ENCODE measurements around the gene ANKRD26.

ANKRD26 gene

DNA sequence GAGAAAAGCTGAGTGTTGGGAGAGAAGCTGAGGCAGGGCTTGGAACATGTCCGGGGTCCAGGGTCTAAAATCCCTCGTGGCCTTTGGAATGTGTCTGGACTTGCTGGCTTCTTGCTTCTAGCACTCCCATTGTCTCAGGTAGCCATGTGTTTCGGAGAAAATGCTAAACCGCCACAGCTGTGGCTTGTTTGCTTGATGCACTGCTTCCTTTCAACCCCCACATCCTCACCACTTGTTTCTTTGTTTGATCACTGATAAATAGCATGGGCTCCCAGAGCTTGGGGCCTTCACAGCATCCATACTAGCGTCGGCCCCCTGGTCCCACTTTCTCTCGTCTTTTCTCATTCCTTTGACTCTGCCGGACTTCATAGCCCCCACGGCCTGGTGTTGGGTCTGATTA is 102.7 kb downstream of the ANKRD26 start:
- Histone ChIP-seq H3K27ac (ENCODE audit: low read length) (no peak overlapping the region), H3K4me1 (ENCODE audit: control insufficient read depth, low read depth, low read length) (no peaks in the 10 kb centered on the region), H3K4me3 (ENCODE audit: low read length) (no peak overlapping the region), H3K9me3 (ENCODE audit: control insufficient read depth, low read depth, low read length) (peaks cover 9% of the 10 kb centered on the region), H3K9ac (ENCODE audit: low read length) (no peak overlapping the region), H3K27me3 (ENCODE audit: control insufficient read depth, insufficient read depth, low read length) (no peaks in the 10 kb centered on the region), H3K36me3 (ENCODE audit: control insufficient read depth, low read depth, low read length) (no peaks in the 10 kb centered on the region)

DNA sequence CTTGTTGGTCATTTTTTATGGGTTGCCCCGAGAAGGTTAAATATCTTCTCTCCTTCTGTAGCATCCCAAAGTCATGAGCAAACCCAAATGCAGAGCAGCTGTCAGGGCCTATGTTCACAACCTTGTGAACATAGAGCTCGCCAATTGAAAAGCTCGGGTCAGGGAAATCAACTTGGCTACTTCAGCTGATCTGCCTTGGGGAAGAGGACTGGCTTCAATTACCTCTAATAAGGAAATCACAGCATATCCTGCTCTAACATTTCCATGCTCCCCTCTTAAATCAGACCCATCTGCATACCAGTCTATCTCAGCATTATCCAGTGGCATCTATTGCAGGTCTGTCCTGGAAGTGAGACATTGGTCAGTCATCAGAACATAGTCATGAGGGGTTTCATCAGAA is 105.6 kb downstream of the ANKRD26 start:
- Histone ChIP-seq H3K27ac (ENCODE audit: low read length) (no peak overlapping the region), H3K4me3 (ENCODE audit: low read length) (no peak overlapping the region), H3K9me3 (ENCODE audit: control insufficient read depth, low read depth, low read length) (peaks cover 13% of the 10 kb centered on the region), H3K36me3 (ENCODE audit: control insufficient read depth, low read depth, low read length) (no peaks in the 10 kb centered on the region), H3K27me3 (ENCODE audit: control insufficient read depth, insufficient read depth, low read length) (no peaks in the 10 kb centered on the region), H3K9ac (ENCODE audit: low read length) (no peak overlapping the region), H3K4me1 (ENCODE audit: control insufficient read depth, low read depth, low read length) (no peaks in the 10 kb centered on the region)

DNA sequence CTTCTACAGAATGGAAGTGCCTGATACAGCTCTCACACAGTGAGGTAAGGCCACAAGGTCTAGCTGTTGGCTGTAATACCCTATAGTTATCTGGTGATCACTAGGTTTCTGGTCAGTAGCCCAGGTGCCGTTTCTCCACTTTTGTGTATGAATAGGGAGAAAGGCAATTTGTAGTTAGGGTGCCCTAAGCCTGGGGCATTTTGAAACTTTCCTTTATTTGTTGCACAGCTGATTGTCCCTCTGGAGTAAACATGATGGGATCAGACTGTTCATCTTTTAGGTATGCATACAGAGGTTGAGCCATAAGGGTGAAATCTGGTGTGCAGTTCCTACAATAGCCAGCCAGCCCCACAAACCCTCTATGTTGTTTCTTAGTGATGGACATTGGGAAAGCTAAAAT is 112.4 kb downstream of the ANKRD26 start:
- H3K36me3 ChIP-seq (ENCODE audit: control insufficient read depth, low read depth, low read length), result no peaks in the 10 kb centered on the region
- no peaks in the 10 kb centered on the region for H3K27me3 ChIP-seq (ENCODE audit: control insufficient read depth, insufficient read depth, low read length)
- no peak overlapping the region for H3K27ac ChIP-seq (ENCODE audit: low read length)
- peaks cover 4% of the 10 kb centered on the region for H3K9me3 ChIP-seq (ENCODE audit: control insufficient read depth, low read depth, low read length)
- H3K4me1 ChIP-seq (ENCODE audit: control insufficient read depth, low read depth, low read length), result no peaks in the 10 kb centered on the region
- no peak overlapping the region for H3K4me3 ChIP-seq (ENCODE audit: low read length)
- H3K9ac ChIP-seq (ENCODE audit: low read length), result no peak overlapping the region

DNA sequence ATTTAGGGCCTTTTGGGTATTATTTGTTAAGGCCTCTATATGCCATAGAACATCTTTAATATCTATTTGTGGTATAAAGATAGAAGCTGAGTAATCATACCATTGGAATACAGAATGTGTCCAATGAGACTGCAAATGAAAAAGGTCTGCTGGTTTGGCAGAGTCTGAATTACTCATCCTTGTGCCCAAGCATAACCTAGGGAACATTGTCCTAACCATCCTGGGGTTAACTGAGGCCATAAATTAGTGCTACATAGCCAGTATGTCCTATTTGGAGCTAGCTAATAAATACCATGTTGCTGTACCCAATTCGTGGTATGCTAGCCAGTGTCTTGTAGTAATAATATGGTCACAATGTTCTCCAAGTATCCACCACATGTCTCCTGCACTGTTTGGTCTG is 117.1 kb downstream of the ANKRD26 start:
- Histone ChIP-seq H3K27me3 (ENCODE audit: control insufficient read depth, insufficient read depth, low read length) (no peaks in the 10 kb centered on the region), H3K4me1 (ENCODE audit: control insufficient read depth, low read depth, low read length) (no peaks in the 10 kb centered on the region), H3K36me3 (ENCODE audit: control insufficient read depth, low read depth, low read length) (no peaks in the 10 kb centered on the region), H3K4me3 (ENCODE audit: low read length) (no peak overlapping the region), H3K27ac (ENCODE audit: low read length) (no peak overlapping the region), H3K9ac (ENCODE audit: low read length) (no peak overlapping the region), H3K9me3 (ENCODE audit: control insufficient read depth, low read depth, low read length) (no peaks in the 10 kb centered on the region)

DNA sequence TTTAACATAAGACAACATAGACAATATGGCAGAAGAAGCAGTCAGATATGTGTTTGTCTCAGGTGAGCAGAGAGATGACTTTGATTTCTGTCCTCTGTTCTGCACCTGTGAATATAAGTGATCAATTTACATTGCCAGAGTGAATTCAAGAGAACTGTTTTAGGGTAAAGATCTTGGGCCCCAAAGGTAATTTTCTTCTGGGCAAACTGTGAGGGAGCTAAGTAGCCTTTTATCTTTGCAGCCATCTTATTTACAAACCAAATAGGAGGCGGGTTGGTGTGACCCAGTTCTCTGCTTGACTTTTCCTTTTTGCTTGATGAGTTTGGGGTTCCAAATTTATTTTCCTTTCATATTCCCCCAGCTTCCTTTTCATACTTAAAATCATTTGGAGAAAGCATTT is 118.2 kb downstream of the ANKRD26 start:
- no peaks in the 10 kb centered on the region for H3K4me1 ChIP-seq (ENCODE audit: control insufficient read depth, low read depth, low read length)
- no peaks in the 10 kb centered on the region for H3K27me3 ChIP-seq (ENCODE audit: control insufficient read depth, insufficient read depth, low read length)

DNA sequence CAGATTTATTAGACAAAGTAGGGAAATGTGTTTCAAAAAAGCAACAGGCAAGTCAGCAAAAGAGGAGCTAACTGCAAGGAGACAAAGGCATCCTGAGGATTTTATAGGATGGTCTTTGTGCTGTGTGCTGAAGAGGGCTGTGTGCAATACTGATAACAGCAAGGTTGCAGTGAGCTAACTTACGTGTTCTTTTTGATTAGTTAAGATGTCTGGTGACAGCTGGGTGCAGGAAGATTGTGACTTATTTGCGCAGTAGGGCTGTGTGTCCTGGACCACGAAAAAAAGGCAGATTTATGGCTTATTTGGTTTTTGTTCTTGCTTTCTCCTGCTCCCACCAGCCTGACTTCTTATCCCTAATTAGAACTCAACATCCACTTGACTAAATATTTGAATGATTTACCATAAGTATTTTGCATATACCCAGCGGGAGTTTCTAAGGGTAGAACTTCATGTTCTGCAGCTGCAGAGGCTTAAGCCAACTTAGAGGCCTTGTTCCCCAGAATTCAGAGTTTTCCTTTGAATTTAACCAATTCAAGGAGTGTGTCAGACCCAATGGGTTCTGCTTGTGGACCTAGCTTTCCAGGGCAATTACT is 119.0 kb downstream of the ANKRD26 start:
- Histone ChIP-seq H3K36me3 (ENCODE audit: control insufficient read depth, low read depth, low read length) (no peaks in the 10 kb centered on the region), H3K4me3 (ENCODE audit: low read length) (no peak overlapping the region), H3K27me3 (ENCODE audit: control insufficient read depth, insufficient read depth, low read length) (no peaks in the 10 kb centered on the region), H3K9ac (ENCODE audit: low read length) (no peak overlapping the region), H3K27ac (ENCODE audit: low read length) (no peak overlapping the region), H3K9me3 (ENCODE audit: control insufficient read depth, low read depth, low read length) (no peaks in the 10 kb centered on the region), H3K4me1 (ENCODE audit: control insufficient read depth, low read depth, low read length) (no peaks in the 10 kb centered on the region)

More for the DNA sequence above, 118.2 kb downstream of the ANKRD26 start:
- no peak overlapping the region for H3K9ac ChIP-seq (ENCODE audit: low read length)
- H3K4me3 ChIP-seq (ENCODE audit: low read length), result no peak overlapping the region
- H3K9me3 ChIP-seq (ENCODE audit: control insufficient read depth, low read depth, low read length), result no peaks in the 10 kb centered on the region
- no peaks in the 10 kb centered on the region for H3K36me3 ChIP-seq (ENCODE audit: control insufficient read depth, low read depth, low read length)
- no peak overlapping the region for H3K27ac ChIP-seq (ENCODE audit: low read length)

DNA sequence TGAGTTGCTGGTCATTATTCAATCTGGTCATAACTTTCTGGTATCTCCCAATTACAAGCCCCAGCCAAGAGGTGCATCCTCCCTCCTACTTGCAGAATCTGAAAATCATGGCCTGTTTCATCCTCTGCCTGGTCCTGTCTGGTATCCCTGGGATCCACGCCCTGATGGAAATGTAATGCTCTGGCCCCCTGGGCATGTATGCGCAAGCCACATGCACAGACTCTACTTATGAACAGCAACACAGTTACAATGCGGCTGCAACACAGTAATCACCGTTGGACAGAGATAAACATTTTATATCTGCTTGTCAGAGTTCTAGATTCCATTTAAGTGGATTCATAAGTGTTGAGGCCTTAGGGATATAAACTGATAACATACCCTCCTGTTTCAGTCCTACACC is 121.8 kb downstream of the ANKRD26 start:
- no peaks in the 10 kb centered on the region for H3K27me3 ChIP-seq (ENCODE audit: control insufficient read depth, insufficient read depth, low read length)
- H3K9ac ChIP-seq (ENCODE audit: low read length), result no peak overlapping the region
- no peak overlapping the region for H3K27ac ChIP-seq (ENCODE audit: low read length)
- H3K9me3 ChIP-seq (ENCODE audit: control insufficient read depth, low read depth, low read length), result no peaks in the 10 kb centered on the region
- H3K36me3 ChIP-seq (ENCODE audit: control insufficient read depth, low read depth, low read length), result no peaks in the 10 kb centered on the region
- H3K4me1 ChIP-seq (ENCODE audit: control insufficient read depth, low read depth, low read length), result no peaks in the 10 kb centered on the region
- no peak overlapping the region for H3K4me3 ChIP-seq (ENCODE audit: low read length)

DNA sequence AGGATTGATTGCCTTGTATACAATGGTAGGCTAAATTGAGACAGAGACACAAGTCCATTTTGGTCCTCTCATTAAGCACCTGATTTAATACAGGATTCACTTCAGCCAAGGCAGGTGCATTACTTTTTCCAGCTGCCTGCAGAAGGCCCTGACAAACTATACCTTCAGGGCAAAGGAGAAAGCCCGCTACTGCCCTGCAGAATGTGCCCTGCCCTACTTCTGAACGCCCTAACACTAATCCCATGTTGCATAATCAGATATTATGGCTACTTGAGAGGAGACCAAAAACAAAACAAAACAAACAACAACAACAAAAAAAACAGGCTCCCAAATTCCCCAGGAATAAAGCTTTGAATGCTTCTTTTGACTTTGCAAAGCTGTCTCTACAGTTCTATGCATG is 122.7 kb downstream of the ANKRD26 start:
- Histone ChIP-seq H3K4me1 (ENCODE audit: control insufficient read depth, low read depth, low read length) (no peaks in the 10 kb centered on the region), H3K27me3 (ENCODE audit: control insufficient read depth, insufficient read depth, low read length) (no peaks in the 10 kb centered on the region), H3K9me3 (ENCODE audit: control insufficient read depth, low read depth, low read length) (no peaks in the 10 kb centered on the region), H3K9ac (ENCODE audit: low read length) (no peak overlapping the region), H3K36me3 (ENCODE audit: control insufficient read depth, low read depth, low read length) (no peaks in the 10 kb centered on the region), H3K27ac (ENCODE audit: low read length) (no peak overlapping the region), H3K4me3 (ENCODE audit: low read length) (no peak overlapping the region)

DNA sequence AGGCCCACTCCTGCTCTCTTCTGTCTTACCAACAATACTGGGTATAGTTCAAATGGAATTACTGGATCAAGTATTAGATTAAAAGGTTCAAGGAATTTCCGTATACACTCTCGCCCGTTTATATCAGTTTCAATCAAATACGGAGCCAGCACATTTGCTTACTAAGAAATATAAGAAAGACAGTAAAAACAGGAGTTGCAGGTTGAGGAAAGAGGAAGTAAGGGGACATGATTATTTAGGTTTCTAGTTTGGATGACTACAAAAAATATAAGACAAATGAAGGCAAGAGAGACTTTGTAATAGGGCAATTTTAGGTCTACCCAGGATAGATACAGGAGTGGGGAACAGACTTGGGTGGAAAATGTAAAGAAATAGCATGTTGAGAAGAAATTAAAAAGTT is 129.6 kb downstream of the ANKRD26 start:
- H3K9me3 ChIP-seq (ENCODE audit: control insufficient read depth, low read depth, low read length), result no peaks in the 10 kb centered on the region

DNA sequence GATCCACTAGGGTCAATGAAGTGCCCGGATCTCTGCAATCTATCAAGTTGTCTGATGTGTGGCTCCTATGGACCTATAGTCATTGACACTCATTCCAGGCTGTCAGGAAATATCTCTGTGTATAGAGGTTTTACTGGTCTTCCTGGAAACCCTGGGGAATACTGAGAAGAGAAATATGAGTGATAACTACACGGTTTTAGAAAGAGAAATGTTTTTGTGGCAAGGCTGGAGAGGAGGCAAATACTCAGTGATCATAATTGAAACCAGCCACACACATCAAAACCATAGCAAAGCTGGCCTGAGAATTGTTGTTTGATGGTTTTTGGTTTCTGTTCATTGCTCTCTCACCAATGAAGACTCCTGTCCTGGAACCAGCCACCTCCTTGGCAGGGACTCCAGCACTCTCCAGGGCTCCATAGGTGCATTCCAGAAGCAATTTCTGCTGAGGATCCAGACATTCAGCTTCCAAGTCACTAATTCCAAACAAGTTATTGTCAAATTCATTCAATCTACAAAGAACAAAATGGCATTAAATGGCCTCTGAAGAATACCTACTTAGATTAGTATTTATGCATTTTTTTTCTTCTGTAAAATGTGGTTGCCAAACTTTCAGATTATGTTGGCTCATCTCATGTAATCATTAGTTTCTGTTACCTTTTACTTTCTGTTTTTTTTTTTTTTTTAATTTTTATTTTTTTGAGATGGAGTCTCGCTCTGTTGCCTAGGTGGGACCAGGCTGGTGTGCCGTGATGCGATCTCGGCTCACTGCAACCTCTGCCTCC is 131.0 kb downstream of the ANKRD26 start:
- H3K36me3 ChIP-seq (ENCODE audit: control insufficient read depth, low read depth, low read length), result no peaks in the 10 kb centered on the region
- H3K9me3 ChIP-seq (ENCODE audit: control insufficient read depth, low read depth, low read length), result no peaks in the 10 kb centered on the region
- no peaks in the 10 kb centered on the region for H3K4me1 ChIP-seq (ENCODE audit: control insufficient read depth, low read depth, low read length)
- H3K27me3 ChIP-seq (ENCODE audit: control insufficient read depth, insufficient read depth, low read length), result no peaks in the 10 kb centered on the region
- no peak overlapping the region for H3K27ac ChIP-seq (ENCODE audit: low read length)
- no peak overlapping the region for H3K9ac ChIP-seq (ENCODE audit: low read length)
- H3K4me3 ChIP-seq (ENCODE audit: low read length), result no peak overlapping the region

More for the DNA sequence above, 129.6 kb downstream of the ANKRD26 start:
- no peak overlapping the region for H3K4me3 ChIP-seq (ENCODE audit: low read length)
- no peaks in the 10 kb centered on the region for H3K4me1 ChIP-seq (ENCODE audit: control insufficient read depth, low read depth, low read length)
- H3K36me3 ChIP-seq (ENCODE audit: control insufficient read depth, low read depth, low read length), result no peaks in the 10 kb centered on the region
- H3K27me3 ChIP-seq (ENCODE audit: control insufficient read depth, insufficient read depth, low read length), result no peaks in the 10 kb centered on the region
- H3K9ac ChIP-seq (ENCODE audit: low read length), result no peak overlapping the region
- no peak overlapping the region for H3K27ac ChIP-seq (ENCODE audit: low read length)

DNA sequence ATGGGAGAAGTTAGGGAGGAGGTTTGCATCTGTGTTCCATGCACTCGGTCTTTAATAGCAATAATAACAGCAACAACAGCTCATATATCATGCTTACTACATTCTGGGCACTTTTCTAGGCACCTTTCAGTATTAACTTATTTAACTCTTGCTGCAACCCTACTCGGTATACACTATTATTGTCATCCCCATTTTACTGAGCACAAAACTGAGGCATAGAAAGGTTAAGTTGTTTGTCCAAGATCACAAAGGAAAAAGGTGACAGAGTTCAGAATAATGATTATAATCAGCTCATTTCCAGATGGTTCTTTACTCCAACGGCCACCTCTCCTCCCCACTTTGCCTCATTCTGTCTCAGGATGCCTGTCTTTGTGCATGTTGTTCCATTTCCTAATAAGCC is 137.5 kb downstream of the ANKRD26 start:
- Histone ChIP-seq H3K4me3 (ENCODE audit: low read length) (no peak overlapping the region), H3K9me3 (ENCODE audit: control insufficient read depth, low read depth, low read length) (no peaks in the 10 kb centered on the region), H3K4me1 (ENCODE audit: control insufficient read depth, low read depth, low read length) (no peaks in the 10 kb centered on the region), H3K27me3 (ENCODE audit: control insufficient read depth, insufficient read depth, low read length) (no peaks in the 10 kb centered on the region), H3K36me3 (ENCODE audit: control insufficient read depth, low read depth, low read length) (no peaks in the 10 kb centered on the region), H3K9ac (ENCODE audit: low read length) (no peak overlapping the region), H3K27ac (ENCODE audit: low read length) (no peak overlapping the region)

DNA sequence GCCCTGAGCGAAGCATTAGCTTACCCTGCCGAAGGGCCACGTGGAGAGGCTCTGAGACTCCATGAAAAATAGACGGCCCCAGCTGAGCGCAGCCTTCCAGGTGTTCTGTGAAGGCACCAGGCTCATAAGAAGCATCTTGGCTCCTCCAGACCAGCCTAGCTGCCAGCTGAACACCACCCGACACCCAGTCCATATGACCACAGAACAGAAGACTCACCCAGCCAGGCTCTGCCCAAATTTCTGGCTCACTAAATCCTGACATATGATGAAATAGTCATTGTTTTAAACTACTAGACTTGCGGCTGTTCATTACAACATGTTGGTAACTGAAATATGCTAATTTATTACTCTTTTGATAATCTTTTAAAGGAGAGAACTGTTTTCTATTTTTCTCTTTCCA is 140.0 kb downstream of the ANKRD26 start:
- Histone ChIP-seq H3K4me3 (ENCODE audit: low read length) (no peak overlapping the region), H3K9me3 (ENCODE audit: control insufficient read depth, low read depth, low read length) (no peaks in the 10 kb centered on the region), H3K9ac (ENCODE audit: low read length) (no peak overlapping the region), H3K27me3 (ENCODE audit: control insufficient read depth, insufficient read depth, low read length) (no peaks in the 10 kb centered on the region), H3K36me3 (ENCODE audit: control insufficient read depth, low read depth, low read length) (no peaks in the 10 kb centered on the region), H3K27ac (ENCODE audit: low read length) (no peak overlapping the region), H3K4me1 (ENCODE audit: control insufficient read depth, low read depth, low read length) (no peaks in the 10 kb centered on the region)
